PFSK-1 (cell line): Measurements from ENCODE around the gene ERBB4.

Source experiments
- FOXP2 ChIP-seq: optimal IDR thresholded peaks from 2 replicates; pipeline ENCODE3; 2011; ENCODE audit warnings: borderline replicate concordance, control low read depth, inconsistent platforms; ENCODE audit not compliant: insufficient read depth; ENCODE audit errors: extremely low read length, extremely low read depth
- POLR2AphosphoS5 ChIP-seq: IDR thresholded peaks from 2 replicates; pipeline ENCODE4 v1.6.1; 2012; ENCODE audit warnings: low read depth, mild to moderate bottlenecking, control low read depth, low read length, moderate library complexity
- SIN3A ChIP-seq: IDR thresholded peaks from 2 replicates; pipeline ENCODE4 v1.6.1; 2012; ENCODE audit warnings: mild to moderate bottlenecking, low read length, moderate library complexity, borderline replicate concordance; ENCODE audit not compliant: insufficient read depth
- TAF1 ChIP-seq: IDR thresholded peaks from 2 replicates; pipeline ENCODE4 v1.6.1; 2012; ENCODE audit warnings: low read length, control low read depth, borderline replicate concordance; ENCODE audit not compliant: insufficient read depth
- TF ChIP-seq, protein P1 (sequence below), 2 experiments: IDR thresholded peaks; 2 replicates each; pipeline versions ENCODE4 v1.6.1 to v1.8.0; 2011 to 2012; ENCODE audit warnings: low read depth in 2 of 2, low read length in 2 of 2, control low read depth in 1 of 2, inconsistent platforms in 1 of 2, mild to moderate bottlenecking in 1 of 2, moderate library complexity in 1 of 2; ENCODE audit not compliant: insufficient read depth in 1 of 2

The ERBB4 gene

DNA sequence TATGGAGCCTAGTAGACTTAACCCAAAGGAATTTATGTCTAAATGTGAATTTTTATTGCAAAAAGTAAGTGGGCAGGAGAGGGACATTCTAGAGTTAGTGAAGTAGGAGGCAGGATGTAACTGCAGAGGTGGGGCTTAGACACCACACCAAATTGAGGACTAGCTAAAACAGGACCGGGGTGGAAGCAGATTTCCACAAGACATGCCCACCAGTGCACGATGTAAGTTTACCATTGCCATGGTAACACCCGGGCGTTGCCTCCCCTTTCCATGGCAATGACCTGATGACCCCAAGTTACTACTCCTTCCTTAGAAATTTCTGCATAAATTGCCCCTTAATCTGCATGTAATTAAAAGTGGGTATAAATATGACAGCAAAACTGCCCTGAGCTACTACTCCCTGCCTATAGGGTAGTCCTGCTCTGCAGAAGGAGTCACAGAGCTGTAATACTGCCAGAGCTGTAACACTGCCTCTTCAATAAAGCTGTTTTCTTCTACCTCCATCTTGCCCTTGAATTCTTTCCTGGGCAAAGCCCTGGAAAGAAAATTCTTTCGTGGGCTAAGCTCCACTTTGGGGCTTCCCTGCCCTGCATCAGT is 509.7 kb downstream of the ERBB4 start:
- TF ChIP-seq, protein P1, sequence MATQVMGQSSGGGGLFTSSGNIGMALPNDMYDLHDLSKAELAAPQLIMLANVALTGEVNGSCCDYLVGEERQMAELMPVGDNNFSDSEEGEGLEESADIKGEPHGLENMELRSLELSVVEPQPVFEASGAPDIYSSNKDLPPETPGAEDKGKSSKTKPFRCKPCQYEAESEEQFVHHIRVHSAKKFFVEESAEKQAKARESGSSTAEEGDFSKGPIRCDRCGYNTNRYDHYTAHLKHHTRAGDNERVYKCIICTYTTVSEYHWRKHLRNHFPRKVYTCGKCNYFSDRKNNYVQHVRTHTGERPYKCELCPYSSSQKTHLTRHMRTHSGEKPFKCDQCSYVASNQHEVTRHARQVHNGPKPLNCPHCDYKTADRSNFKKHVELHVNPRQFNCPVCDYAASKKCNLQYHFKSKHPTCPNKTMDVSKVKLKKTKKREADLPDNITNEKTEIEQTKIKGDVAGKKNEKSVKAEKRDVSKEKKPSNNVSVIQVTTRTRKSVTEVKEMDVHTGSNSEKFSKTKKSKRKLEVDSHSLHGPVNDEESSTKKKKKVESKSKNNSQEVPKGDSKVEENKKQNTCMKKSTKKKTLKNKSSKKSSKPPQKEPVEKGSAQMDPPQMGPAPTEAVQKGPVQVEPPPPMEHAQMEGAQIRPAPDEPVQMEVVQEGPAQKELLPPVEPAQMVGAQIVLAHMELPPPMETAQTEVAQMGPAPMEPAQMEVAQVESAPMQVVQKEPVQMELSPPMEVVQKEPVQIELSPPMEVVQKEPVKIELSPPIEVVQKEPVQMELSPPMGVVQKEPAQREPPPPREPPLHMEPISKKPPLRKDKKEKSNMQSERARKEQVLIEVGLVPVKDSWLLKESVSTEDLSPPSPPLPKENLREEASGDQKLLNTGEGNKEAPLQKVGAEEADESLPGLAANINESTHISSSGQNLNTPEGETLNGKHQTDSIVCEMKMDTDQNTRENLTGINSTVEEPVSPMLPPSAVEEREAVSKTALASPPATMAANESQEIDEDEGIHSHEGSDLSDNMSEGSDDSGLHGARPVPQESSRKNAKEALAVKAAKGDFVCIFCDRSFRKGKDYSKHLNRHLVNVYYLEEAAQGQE (IDR thresholded peaks at IDR 0.05; ENCODE audit: insufficient read depth in 1 of 2, low read depth in 2 of 2, low read length in 2 of 2), result no peak
- no peak for TF ChIP-seq SIN3A
- TF ChIP-seq TAF1, result no peak
- TF ChIP-seq POLR2AphosphoS5, result no peak
- no peak for TF ChIP-seq FOXP2

DNA sequence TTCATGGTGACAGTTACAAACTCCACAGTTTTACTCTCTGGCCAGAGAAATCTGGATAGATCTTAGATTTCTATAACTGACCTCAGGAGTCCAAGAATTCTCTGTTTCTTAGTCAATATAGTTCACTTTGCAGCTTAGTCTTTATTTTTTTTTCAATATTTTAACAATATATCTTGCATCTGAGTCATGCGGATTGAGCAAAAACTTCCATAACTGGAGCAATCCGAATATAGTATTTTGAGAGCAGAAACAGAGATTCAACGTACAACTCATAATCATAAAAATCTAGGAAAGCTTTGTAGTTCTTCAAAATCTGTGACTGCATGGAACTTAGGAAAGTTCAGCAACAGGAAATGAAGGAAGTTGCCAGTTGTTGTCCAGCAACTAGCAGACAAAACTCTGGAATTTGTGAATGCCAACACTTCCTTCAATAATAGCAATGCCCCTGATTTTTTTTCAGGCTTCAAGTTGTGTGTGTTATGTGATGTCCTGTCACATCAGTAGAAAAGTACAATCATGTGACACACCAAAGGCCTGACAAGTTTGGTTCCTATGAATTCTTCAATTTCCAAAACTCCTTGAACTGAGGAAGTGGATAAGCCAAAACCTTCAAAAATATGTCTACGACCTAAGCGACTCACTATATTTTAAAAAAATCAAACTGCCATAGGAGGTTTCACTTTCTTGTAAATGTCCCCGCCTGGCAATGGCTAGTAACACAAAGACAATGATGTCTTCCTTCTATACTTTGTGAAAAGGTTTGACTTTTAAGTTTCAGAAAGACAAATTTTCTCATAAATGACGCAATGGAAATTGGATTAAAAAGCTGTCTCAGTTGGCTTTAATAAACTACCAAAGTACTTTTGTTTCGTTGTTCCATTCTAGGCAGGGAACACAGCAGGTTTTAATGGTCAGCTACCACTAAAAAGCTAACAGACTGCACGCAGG is 510.6 kb downstream of the ERBB4 start:
- TF ChIP-seq, protein P1 (IDR thresholded peaks at IDR 0.05; ENCODE audit: insufficient read depth in 1 of 2, low read depth in 2 of 2, low read length in 2 of 2), result no peak
- TF ChIP-seq TAF1, result no peak
- no peak for TF ChIP-seq SIN3A
- TF ChIP-seq FOXP2, result no peak

DNA sequence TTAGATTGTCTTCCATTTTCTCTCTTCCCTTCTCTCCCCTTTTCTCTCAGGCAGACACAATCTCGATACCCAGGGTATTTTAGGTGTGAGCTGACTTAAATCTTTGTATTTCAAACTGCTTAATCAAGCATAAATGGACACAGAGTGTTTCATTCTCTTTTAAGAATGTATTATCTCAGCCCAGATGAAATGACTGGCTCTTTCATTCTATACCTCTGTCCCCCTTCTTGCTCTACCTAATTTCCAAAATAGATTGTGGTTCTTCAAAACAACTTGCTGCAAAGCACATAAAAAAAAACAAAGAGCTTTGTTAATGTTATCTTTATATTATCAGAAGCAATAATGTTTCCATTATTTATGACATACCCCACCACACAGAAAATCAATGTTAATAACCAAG is 514.6 kb downstream of the ERBB4 start:
- TF ChIP-seq SIN3A (no peak), FOXP2 (no peak), TAF1 (no peak), POLR2AphosphoS5 (no peak)

DNA sequence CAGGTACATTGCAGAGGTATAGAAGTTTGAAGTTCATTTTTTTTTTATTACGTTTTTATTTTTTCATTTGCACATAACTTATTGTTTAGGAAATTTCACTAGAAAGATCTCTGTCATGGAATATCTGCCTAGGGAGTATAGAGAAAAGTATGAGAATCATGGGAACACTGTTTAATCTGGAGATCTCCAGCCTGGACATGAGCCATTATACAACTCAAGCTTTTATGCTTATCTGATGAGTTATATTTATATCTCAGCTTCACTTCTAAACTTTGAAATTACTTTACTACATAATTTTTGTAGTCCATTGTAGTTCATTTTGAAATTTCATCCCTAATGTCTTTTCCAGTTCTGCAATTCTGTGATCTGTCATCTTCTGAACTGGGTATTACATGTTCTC is 515.6 kb downstream of the ERBB4 start:
- TF ChIP-seq POLR2AphosphoS5 (no peak), FOXP2 (no peak), TAF1 (no peak), SIN3A (no peak)
- TF ChIP-seq, protein P1 (IDR thresholded peaks at IDR 0.05; ENCODE audit: insufficient read depth in 1 of 2, low read depth in 2 of 2, low read length in 2 of 2), result no peak

DNA sequence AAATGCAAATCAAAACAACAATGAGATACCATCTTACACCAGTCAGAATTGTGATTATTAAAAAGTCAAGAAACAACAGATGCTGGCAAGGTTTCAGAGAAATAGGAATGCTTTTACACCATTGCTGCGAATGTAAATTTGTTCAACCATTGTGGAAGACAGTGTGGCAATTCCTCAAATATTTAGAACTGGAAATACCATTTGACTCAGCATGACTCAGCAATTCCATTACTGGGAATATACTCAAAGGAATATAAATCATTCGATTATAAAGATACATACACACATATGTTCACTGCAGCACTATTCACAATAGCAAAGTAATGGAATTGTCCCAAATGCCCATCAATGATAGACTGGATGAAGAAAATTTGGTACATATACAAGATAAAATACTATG is 516.7 kb downstream of the ERBB4 start:
- no peak for TF ChIP-seq FOXP2
- TF ChIP-seq TAF1, result no peak
- TF ChIP-seq, protein P1 (IDR thresholded peaks at IDR 0.05; ENCODE audit: insufficient read depth in 1 of 2, low read depth in 2 of 2, low read length in 2 of 2), result no peak
- no peak for TF ChIP-seq SIN3A
- no peak for TF ChIP-seq POLR2AphosphoS5
